GM12801 (cell line): Measurements from ENCODE around the gene LARP4B.

ENCODE experiments used
- TF ChIP-seq, protein P1 (sequence below): IDR thresholded peaks from one replicate; pipeline ENCODE4 v1.5.1; 2011; ENCODE audit warnings: control low read depth; ENCODE audit not compliant: insufficient read length; ENCODE audit errors: extremely low read depth

LARP4B gene

DNA sequence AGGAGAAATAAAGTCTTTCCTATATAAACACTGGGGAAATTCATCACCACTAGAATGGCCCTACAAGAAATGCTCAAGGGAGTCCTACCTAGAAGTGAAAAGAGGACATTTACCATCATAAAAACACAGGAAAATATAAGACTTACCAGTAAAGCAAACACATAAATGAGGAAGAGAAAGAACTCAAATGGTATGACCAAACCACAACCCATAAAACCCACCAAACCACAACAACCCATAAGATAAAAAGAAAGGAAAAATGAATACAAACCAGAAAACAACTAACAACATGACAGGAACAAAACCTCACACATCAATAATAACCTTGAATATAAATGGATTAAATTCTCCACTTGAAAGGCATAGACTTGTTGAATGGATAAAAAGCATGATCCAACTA is 170.1 kb downstream of the LARP4B start:
- TF ChIP-seq, protein P1, sequence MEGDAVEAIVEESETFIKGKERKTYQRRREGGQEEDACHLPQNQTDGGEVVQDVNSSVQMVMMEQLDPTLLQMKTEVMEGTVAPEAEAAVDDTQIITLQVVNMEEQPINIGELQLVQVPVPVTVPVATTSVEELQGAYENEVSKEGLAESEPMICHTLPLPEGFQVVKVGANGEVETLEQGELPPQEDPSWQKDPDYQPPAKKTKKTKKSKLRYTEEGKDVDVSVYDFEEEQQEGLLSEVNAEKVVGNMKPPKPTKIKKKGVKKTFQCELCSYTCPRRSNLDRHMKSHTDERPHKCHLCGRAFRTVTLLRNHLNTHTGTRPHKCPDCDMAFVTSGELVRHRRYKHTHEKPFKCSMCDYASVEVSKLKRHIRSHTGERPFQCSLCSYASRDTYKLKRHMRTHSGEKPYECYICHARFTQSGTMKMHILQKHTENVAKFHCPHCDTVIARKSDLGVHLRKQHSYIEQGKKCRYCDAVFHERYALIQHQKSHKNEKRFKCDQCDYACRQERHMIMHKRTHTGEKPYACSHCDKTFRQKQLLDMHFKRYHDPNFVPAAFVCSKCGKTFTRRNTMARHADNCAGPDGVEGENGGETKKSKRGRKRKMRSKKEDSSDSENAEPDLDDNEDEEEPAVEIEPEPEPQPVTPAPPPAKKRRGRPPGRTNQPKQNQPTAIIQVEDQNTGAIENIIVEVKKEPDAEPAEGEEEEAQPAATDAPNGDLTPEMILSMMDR = no peak

DNA sequence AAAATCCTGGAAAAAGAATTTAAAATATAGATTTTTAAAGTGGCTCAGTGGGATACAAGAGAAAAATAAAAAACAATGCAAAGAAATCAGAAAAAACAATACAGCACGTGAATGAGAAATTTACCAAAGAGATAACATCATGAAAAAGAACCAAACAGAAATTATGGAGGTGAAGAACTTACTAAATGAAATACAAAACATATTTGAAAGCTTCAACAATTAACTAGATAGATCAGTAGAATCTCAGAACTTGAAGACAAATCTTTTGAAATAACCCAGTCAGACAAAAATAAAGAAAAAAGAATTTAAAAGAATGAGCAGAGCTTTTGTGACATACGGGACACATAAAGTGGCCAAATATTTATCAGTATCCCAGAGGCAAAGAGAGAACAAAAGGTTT is 170.9 kb downstream of the LARP4B start:
- TF ChIP-seq, protein P1 = no peak

DNA sequence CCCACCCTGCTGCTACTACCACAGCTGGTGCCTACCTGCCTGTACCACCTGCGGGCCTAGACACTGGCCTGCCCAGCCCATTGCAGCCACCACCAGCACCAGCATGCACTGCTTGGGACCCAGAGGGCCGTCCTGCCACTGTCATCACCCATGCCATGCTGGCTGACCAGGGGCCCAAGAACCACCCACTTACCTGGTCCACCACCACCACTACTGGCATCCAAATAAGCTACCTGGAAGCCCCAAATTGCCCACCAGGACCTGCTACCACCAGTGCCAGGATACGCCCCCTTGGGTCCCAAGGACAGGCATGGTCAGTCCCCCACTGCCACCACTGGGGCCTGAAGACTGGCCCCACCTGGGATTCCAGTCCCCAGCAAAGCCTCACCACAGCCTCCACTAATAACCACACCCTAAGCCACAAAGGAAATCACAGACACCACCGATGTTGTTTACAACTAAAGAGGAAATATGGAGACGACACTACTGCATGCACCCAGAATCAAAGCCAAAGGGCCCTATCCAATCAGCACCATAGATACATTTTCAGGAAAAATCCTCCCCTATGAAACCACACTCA is 171.5 kb downstream of the LARP4B start:
- TF ChIP-seq, protein P1 = no peak
